Dedifferentiated amniotic fluid mesenchymal stem cell (primary cell): Measurements from ENCODE around the gene CEP131.

Experiments used
- DNase-seq: peaks from one replicate; pipeline ENCODE4 v3.0.0-alpha.2; 2016; ENCODE audit errors: extremely low spot score

CEP131 gene

DNA sequence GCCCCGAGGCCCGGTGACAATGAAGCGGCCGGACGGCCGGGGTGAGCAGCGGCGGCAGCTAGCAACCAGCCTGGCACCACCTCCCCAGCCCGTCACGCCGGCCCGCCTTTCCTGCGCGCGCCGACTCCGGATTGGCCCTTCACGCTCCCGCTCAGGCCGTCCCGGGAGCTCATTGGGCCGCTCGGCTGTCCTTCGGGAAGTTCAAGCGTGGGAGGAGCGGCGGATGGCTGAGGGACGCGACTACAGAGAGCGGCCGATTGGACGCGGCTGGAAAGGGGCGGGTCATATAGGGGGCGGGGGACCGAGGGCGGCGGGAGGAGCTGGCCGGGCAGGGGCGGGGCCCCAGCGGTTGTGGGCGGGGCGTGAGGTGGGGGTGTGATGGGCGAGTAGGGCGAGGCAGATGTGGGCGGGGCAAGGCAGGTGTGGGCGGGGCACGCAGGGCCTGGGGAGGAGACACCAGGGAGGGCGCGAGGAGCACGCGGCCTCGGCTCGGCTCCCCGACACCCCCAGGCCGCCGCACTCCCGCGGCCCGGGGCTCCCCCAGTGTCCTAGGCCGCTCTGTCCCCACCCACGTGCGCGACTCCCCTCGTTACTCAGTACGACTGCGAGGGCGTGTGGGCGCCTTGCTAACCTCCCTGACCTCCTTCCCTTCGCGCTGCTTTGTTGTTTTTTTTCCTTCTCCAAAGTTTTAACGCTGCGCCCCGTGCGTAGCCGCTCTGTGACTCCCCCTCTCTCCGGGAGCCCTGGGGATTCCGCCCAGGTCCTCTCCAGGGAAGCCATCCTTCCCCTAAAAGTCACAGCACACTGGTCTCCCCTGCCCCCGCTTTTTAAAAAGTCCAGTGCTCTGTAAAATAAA is at the start of gene CEP131:
TSS of gene CEP131 (minus strand) at position 60 of the 856 bp plus-strand sequence. CDS start 2,909 bp downstream, outside the sequence.
- peak; percentile 98 for DNase-seq

- DNase-seq: no peak
Measured at GRCh38 chr17:81271226-81271625, 48.5 kb upstream of the CEP131 start.

DNA sequence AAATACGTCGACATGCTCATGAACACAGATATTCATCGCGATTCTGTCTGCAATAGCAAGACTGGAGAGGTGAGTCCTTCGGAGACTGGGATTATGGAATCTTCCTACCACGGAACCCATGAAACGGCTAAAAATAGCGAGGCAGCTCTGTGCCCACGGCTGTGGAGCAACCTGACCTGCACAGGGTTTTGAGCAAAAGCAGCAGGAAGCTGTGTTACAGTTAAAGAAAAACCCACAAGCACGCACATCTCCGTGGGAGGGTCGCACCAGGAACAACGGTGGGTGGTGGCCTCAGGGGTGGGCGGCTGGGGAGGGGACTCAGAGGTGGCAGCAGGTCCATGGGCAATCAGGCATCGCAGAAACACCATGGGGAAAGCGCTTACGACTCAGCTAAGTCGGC is 47.5 kb upstream of the CEP131 start:
- DNase-seq: no peak

DNA sequence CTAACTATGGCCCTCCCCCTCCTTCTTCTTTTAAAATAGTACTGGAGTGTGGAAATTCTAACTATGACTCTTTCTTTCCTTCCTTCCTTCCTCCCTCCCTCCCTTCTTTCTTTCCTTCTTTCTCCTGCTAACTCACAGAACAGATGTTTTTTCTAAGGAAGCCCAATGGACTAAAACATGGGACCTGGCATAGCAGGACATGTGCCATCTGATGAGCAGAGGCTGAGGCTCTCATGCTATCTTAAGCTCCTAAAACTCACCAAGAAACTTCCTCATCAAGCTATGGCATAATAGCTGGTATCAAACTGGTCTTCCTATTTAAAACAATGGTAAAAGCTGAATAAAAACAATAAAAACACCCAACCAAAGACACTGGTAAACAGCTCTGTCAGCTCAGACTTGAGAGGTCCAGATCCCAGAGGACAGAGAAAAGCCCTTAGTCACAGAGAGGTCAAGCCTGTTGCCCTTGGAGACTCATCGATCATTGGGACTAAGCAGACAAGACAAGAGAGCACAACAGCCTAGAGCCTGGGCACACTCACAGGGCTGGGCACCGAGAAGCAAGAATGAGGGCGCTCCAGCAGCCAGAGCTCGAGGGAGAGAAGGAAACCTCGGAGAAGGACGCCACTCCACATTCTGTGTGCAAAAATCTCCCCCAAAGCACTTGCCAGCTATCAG is 44.8 kb upstream of the CEP131 start:
- DNase-seq: no peak

- no peak for DNase-seq
Measured at GRCh38 chr17:81265576-81265975, 42.8 kb upstream of the CEP131 start.

DNA sequence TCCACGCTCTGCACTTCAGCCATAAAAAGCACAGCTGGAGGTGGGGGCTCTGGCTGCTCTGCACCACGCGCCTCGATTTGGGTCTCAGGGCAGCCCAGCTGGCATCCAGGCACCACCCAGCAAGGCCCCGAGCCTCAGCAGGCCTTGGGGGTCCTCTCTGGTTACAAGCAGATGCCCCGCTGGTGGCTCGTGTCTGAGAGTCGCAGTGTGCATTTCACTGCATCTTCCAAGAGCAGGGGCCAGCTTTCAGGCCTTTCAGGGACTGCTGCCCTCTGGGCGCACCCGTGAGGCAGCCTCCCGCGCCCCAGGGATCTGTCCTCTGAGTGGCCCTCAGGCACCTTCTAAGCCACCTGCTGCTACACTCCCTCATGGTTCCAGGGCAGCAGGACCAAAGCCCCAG is 41.9 kb upstream of the CEP131 start:
- DNase-seq: no peak

- no peak for DNase-seq
Measured at GRCh38 chr17:81263371-81264181, 40.8 kb upstream of the CEP131 start.

DNA sequence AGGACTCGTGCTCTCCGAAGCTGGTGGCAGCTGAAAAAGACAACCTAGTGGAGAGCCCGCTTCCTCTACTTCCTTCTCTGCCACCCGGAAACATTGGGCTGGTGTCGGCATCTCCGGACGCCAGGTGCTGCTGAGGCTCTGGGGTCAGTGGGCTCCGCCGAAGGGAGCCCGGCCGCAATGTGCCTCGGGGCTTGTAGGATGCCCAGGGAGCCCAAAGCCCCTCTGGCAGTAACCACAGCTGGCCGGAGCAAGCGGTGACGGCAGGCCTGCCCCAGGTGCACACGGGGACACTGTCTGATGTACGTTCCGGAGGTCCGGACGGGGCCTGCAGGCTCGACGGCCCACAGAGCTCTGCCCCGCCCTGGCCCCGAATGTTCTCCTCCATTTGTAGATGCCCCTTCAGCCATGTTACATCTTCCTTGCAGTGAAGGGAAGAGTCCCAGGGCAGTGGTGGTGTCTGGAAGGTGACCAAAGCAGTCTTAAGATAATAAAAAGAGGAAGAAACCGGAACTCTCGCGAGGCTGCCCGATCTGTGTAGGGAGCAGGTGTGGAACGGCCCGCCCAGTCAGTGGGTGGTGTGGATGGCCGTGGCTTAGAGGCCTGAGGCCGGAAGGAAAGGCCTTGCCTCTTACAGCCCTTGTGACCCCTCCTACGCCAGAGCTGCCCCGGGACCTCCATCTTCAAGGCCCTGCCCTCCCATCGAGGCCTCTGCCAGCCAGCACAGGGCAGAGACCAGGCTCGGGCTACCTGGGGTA is 39.0 kb upstream of the CEP131 start:
- DNase-seq: no peak

- no peak for DNase-seq
Measured at GRCh38 chr17:81261096-81261495, 38.3 kb upstream of the CEP131 start.

- DNase-seq: no peak
Measured at GRCh38 chr17:81260641-81261040, 37.9 kb upstream of the CEP131 start.

GRCh38 chr17:81260171-81260570 is 37.4 kb upstream of the CEP131 start:
- DNase-seq: no peak

DNA sequence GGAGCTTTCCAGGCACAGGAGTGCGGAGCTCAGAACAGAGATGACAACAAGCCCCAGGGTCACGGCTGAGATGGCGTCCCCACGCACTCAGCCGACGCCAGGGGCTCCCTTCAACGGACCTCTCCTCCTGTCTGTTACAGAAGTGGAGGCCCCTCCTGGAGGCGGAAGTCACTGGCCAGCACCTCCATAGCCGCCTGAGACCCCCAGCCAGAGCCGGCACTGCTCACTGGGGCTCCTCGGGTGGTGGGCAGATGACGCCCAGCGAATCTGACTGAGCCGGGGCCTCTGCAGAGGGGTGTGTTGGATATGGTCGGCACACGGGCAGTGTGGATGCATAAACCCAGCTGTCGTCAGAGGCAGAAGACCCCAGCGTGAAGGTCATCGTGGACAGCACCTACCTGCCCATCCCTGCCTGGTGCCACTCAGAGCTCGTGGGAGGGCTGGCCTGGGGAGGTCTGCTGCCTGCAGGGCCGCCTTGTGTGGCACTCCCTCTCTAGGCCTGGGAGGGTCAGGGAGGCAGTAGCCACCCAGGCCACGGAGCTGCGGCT is 36.4 kb upstream of the CEP131 start:
- DNase-seq: no peak

GRCh38 chr17:81258292-81258691 is 35.5 kb upstream of the CEP131 start:
- no peak for DNase-seq

DNA sequence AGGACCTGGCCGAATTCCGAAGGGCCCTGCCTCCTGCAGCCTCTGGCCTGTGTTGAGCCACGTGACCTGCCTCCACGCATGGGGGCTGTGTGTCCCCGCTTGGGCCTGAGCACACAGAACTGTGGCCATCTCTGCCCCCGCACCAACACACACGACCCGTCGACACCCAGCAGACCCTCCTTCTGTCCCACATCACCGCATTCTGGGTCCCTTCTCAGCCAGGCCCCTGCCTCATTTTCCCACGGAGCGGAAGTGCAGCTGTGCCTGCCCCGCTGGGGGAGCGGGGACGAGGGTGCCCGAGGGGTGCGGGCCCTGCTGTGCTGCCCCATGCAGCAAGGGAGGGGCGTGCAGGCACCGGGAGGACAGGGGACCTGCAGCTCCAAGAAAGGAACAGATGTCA is 34.8 kb upstream of the CEP131 start:
- no peak for DNase-seq

DNA sequence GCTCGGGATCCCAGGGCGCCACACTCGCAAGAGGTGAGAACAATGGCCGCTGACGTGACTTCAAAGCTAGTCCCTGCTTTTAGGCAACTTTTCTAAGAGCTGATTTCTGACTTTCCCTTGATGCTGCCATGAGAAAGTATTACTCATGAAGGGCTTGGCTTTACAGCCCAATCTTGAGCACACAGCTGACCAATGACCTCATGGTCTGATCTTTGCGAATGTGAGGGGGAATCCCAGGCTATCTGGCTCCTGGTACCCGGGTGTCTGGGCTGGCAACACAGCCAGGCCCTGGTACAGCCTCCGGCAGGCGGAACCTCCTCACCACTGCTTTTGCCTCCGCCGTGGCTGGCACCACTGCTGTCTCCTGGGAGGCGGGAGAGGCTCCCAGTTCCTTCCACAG is 33.9 kb upstream of the CEP131 start:
- DNase-seq: no peak

DNA sequence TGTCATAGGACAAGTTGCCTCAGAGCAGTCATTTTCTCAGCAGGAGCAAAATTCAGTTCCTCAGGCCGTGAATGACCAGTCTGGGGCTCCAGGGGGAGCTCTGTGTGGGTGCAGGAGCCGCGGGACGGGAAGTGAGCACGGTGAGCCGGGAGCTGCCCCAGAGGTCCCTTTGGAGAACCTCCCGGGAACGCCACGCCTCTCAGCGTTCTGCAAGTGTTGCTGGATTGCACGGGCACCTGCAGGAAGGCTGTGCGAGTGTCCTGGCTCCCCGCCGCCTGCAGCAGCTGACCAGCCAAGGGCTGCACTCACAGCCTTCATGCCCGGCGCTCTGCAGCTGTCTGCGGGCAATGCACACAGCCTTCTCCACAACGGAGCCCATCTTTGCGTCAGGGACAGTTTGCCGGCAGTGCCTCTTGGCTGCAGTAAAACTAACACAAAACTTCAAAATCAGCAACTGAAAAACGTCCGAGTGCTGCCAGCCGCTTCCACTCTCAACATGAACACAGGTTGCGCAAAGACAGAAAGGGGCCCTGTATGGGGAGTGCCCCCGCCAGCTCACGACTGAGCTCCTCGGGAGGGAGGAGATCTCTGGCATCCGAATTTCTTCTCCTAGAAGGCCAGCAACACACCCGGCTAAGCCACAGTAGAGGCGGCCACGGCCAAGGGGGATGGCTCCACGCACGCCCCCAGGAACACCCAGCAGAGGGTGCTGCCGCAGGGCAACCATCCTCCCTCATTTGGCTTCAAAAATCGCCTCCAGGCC is 32.4 kb upstream of the CEP131 start:
- DNase-seq: peak; percentile 28

GRCh38 chr17:81253358-81254131 is 30.8 kb upstream of the CEP131 start:
- DNase-seq: peak; percentile 30

- no peak for DNase-seq
Measured at GRCh38 chr17:81252987-81253329, 30.2 kb upstream of the CEP131 start.

DNA sequence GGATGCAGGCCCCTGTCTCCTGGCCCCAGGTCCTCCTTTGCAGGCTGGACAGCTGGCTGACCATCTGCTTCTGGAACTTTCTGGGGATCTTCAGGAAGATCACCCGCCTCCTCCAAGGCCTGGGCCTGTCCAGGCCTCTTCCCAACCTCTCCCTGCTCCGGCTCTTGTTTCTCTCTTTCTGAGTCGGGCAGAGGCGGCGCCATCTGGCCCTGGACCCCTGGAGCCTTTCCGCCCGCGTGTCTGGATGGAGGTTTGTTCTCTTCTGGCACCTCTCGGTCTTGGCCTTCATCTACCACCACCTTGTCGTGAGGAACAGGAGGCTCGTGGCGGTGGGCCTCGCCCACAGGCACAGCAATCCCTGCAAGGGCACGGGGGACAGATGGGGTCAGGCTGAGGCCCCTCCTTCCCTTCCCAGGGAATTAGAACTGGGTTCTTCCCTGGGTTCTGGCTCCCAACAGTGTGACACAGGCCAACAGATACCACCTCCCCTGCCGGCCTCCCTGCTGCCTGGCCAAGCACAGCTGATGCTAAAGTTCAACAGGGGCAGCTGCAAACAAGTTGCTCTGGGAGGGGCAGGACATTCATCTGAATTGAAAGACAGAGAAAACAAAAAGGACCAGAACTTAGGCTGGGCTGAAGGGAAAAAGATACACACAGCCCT is 29.7 kb upstream of the CEP131 start:
- DNase-seq: no peak
